GM18517 (cell line): ENCODE data around the gene ZNF516.

Source experiments
- ATAC-seq: cut with Tn5 transposase; IDR thresholded peaks from one replicate; pipeline ENCODE4 v1.9.1; 2021; ENCODE audit warnings: mild to moderate bottlenecking, moderate library complexity; ENCODE audit not compliant: unreplicated experiment

ZNF516 gene

DNA sequence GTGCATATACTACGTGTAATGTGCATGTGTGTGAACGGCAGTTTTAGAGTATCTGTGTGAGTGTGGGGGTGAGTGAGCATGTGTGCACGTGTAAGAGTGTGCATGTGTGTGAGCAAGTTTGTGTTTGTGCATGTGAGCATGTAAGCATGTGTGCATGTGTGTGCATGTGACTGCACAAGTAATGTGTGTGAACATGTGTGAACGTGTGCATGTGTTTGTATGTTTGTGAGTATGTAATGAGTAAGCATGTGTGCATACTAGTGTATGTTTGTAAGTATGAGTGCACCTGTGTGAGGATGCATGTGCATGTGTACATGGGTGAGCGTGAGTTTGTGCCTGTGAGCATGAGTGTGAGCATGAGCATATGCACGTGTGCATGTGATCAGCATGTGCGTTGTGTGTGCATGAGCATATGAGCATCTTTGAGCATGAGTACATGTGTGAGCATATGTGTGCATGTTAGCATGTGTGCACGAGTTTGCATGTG, 90.7 kb downstream of the ZNF516 start:
- no peak for ATAC-seq

DNA sequence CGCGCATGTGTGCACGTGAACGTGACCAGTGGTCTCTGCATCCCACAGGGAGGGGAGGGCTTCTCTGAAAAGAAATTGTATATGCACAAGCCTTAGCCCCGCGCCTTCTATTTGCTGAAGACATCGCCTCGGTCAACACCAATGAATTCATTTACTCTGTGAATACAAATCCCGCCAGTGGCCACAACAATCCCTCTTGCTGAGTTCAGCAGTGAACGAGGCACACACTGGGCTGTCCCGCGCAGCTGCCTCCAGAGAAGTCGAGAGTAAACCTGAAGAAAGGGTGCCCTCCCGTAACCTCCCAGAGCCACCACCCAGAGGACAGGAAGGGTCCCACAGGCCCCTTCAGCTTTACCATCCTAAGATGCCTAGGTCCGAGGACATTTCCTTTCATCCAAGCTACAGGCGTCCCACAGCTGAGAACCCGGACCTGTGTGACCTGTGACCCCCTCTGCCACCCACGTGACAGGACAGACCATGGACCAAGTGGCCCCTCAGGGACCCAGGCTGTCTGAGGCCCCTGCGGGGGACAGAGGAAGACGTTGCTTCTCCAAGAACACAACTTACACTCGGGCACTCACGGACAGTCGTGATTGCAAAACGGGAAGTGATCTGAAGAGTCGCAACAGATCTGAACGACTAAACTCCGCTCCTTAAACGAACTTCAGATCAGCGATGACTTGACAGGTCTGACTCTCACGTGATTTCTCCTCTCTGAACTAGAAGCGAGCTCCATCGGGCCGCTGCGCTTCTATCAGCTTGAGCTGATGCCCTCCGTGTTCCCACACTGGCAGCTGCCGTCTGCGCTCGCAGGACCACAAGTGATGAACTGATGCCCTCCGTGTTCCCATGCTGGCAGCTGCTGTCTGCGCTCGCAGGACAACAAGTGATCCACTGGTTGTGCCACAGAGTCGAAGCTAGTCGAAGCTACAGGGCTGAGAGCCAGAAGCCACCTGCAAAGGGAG, 92.7 kb downstream of the ZNF516 start:
- ATAC-seq: no peak

DNA sequence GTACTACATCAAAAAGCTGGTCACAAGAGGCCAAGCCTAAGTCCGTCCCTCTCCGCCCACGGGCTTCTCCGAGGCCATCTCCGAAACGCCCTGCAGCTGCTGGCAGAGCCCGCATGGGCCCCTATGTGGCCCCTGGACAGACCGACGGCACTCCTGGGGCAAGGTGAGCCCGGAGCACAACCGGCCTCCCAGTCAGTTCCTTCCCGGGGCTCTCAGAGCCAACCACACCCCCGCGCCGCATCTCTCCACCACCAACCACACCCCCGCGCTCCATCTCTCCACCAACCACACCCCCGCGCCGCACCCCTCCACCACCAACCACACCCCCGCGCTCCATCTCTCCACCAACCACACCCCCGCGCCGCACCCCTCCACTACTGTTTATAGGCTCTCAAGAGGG, 93.5 kb downstream of the ZNF516 start:
- no peak for ATAC-seq

DNA sequence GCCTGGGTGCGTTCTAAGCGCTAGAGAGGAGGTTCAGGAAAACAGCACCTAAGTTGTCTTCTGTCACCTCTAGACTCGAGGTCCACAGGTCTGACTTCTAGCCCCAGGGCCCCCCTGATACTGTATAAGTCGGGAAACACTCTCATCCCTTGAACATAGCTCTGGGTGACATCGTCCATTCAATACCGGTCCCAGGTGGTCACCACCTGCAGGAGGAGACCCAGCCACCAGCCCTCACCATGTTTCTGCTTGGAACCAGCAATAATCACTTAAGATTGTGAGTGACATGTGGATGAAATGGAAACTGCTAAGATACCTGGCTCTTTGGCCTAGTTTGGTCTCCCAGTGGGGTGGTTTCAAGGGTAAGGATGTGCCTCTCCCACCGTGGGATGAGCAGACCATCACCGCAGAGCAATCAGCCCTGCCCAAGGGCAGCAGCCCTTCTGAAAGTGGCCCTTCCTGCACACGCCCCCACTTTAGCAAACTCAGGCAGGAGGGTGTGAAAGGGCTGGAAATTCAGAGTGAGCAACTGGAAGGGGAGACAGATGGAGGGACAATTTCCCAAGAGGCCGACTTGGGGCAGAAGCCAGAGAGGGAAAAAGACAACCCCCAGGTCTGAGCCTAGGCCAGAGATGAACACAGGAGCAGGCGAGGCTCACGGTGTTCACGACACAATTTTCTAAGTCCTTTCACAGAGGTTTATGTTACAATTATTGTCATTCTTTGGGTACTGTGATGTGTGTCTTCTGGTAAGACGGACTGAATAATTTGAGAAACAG, 95.2 kb downstream of the ZNF516 start:
- ATAC-seq: no peak

DNA sequence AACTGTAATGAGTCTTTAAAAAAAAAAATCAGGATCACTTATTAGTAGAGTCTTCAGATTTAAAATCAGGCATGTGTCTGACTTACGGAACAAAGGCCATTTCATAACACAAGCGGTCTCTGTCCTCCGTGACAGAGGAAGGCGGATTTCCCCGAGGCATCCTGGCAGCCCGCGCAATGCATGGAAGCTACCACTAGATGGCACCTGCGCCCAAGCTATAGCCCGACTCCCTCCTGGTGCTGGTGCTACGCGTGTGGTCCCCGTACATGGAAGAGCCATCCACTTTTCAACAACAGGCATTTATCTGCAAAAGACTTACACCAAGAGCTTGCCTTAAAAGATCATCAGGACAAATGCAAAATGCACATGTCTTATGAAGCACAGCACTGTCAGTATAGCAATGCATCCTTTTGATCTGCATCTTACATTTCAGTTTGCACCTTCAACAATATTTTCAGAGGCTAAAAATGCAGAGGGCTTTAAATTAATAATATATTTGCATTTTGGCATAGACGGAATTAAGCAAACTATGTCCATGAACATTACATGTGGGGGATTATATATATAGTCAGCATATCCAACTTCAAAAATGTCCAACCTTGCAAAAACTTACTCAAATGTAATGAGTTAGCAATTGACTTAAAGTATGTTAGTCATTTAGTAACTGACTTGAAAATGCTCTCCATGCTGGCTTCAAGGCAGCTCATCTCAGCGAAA, 96.0 kb downstream of the ZNF516 start:
- ATAC-seq: peak; percentile 92

DNA sequence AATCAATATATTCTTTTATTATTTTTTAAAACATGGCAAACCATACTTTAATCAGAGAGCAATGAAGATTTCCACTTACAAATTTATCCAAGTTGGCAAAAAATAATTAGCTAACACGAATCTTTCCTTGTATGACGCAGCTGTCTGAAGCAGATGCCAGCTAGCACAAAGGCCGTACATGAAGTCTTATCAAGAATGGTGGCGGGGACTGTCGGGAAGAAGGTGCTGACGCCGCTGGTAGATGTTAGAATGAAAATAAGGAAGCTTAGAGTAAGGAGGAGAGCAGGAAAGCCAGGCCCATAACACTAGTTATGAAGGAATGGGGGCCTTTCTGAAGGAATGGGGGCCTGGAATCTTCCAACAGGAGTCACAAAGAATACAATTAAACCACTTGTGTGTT, 96.7 kb downstream of the ZNF516 start:
- no peak for ATAC-seq

DNA sequence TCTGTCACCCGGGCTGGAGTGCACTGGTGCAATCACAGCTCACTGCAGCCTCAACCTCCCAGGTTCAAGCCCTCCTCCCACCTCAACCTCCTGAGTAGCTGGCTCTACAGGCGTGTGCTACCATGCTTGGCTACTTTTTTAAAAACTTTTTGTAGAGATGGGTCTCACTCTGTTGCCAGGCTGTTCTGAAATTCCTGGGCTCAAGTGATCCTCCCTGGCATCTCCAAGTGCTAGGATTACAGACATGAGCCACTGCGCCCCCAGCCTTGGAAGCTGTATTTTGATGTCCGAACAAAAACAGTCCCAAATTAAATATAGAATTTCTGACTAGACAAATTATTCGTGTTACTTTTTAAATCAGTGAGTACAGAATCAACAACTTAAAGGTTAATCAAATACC, 97.4 kb downstream of the ZNF516 start:
- no peak for ATAC-seq

DNA sequence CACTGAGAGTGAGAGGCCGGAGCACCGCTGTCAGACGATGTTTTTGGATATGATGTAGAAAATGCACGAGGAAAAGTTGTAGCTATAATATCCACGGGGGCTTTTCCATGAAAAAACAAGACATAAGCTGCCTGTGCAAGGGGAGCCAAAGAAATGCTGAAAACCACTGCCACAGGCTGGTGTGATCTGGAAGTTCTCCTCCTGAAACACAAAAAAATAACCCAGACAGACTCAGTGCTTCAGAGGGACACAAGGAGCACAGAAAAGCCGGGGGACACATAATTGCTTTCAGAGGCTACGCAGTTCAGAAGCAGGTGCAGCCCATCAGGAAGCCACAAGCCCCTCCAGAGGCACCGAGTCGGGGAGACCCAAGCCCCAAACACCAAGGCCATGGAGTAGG, 98.2 kb downstream of the ZNF516 start:
- ATAC-seq: no peak

DNA sequence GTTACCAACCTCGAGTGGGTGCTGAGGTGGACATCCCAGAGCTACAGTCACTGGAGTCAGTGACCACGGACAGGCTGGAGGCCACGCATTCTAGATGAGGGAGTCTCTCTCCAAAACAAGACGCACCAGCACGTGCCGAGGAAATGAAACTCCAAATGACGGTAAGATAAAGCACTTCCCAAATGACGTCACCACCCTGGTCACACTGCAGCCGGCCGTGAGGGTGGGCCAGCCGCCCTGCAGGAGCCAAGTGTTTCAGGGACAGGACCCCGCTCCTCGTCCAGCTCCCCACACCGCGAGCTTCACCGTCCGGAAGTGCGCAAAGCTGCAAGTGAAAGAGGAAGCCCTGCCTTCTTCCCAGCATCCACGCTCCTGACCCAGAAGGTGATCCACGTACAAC, 99.4 kb downstream of the ZNF516 start:
- no peak for ATAC-seq

DNA sequence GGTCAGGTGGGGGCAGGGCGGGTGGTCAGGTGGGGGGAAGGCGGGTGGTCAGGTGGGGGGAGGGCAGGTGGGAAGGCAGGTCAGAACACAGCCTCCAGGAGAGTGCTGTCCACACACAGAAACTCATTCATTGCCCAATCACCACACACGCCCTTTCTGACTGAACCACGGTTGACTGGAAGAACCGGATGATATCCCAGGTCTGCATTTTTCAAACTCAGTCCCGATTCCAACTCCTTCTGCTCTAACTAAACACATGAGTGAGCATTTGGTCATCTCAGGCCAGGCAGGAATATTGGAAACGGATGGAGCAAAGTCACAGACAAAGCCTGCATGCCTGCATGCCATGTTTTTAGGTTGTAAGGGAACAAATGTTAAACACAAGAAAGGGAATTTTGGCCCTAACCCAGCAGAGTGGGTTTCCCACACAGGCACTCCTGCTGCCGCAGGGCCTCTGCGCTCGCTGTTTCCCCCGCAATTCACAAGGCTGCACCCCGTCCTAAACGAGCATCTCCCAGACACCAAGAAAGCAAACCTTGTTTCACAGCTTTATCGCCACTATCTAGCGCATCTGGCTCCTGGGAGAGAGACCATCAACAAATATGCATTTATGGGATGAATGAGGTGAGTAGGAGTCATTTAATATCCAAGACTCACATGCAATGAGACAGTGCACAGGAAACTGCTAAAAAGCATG, 100.1 kb downstream of the ZNF516 start:
- no peak for ATAC-seq

DNA sequence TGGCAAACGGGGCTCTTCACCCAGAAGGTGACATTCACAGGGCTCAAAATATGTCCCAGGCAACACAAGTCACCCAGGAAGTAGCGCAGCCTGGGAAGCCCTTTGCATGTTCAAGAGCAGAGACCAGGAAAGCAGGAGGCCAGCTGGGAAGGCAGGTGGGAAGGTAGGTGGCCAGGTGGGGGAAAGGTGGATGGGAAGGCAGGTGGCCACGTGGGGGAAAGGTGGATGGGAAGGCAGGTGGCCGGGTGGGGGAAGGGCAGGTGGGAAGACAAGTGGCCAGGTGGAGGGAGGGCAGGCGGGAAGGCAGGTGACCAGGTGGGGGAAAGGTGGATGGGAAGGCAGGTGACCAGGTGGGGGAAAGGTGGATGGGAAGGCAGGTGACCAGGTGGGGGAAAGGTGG, 102.7 kb downstream of the ZNF516 start:
- ATAC-seq: no peak

DNA sequence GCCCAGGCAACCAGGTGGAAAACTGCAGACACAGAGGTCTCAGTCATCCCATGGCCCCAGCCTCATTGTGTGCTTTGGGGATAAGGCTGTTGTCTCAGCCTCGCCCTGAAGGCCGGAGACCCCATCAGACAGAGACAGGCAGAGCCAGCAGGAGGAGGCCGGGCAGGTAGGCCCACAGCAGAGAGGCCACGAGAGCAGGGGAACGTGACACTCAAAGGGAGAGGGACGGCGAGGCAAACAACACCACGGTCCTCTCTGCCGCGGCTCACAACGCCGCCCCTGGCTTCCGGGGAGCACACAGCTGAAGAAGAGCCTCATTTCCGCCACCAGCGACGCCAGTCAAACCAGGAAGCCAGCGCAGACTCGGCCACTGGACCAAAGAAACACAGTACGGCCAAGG, 103.3 kb downstream of the ZNF516 start:
- no peak for ATAC-seq

DNA sequence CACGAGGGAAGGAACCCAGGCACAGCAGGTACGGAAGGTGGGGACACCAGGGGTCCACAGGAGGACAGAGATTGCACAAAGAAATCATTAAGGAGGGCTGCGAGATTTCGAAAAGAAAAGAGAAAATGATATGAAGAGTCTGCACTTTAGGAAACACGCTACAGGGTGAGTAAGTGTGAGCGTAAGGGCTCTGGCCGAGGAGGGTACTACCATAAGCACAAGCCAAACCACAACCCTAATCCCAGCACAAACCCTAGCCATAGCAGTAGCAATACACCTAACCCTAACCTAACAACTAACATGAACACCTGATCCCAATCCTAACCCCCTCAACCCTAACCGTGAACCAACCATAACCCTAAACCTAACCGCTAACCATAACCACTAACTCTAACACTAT, 104.0 kb downstream of the ZNF516 start:
- no peak for ATAC-seq

DNA sequence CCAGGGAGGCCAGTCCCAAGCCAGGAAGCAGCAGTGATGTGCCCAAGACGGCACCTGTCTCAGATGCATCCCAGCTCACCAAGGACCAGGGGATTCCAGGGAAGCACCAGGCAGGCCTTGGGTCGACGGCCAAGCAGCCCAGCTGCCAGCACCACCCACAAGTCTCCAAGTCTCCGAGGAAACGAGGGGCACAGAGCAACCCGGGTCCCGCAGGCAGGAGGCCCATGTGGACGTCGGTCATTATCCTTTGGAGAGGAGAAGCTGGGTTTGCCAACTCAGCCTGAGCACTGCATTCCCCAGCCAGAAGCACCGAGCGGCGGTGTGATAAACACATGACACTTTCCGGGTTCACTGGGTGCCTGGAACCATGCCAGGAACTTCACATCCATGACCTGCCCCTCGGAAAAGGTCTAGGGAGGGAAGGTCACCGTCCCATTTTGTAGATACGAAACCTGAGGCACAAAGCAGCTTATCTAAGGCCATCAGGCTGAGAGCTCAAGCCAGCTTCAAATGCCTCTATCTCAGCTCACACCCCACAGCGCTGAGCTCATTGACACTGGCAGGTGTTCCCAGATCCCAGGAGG, 104.5 kb downstream of the ZNF516 start:
- no peak for ATAC-seq

DNA sequence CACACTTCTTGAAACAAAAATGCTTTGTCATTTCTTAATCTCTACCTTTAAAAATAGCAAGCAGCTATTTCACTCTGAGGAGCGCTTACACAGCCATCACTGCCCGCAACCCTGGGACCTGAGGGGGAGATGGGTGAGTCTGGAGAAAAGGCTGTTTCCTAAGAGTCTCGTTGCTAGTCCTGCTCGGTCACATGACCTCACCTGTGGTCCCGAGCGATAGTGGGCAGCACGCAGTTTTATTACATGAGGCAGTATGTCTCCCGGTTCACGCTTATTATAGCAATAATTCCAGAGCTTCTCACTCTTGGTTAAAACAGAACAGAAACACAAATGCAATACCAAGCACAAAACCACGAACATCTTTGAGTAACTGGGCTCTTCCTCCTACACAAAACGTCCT, 105.3 kb downstream of the ZNF516 start:
- ATAC-seq: no peak

DNA sequence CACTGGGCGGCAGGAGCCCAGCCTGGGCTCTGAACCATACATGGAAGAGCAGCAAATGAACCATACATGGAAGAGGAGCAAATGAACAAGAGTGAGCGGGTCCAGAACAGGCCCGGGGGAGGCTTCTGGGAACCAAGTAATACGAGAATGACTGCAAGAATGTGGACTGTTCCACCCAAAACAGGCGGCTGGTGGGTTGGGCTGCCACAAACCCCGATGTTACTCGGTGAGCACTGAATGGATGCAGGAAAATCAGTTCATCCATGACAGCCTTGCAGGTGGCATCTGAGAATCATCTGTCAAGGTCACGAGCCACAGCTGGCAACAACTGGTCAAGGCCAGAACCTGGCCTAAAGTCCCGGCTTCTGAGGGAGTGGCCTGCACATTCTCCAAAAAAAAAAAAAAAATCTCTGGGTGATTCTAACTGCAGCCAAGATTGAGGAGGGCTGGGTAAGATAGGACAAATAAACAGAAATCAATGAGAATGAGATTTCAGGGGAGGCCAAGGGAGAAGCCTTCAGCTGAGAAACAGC, 106.1 kb downstream of the ZNF516 start:
- no peak for ATAC-seq

DNA sequence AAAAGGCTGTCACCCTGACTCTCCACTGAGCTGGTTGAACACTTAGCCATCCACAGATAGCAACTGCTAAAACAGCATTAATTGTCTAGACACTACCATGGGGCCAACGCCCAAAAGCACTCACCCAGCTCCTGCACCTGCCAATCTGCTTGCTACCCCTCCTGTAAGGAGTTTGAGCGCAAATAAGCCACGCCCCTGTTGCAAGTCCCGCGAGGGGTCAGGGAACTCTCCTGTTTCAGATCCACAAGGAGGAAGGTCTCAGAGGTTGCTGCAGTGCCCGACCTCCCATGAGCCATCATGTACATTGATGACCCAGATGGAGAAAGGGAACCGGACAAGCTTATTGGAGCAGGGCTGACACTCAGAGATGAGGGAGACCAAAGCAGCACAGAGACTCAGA, 106.8 kb downstream of the ZNF516 start:
- ATAC-seq: no peak

DNA sequence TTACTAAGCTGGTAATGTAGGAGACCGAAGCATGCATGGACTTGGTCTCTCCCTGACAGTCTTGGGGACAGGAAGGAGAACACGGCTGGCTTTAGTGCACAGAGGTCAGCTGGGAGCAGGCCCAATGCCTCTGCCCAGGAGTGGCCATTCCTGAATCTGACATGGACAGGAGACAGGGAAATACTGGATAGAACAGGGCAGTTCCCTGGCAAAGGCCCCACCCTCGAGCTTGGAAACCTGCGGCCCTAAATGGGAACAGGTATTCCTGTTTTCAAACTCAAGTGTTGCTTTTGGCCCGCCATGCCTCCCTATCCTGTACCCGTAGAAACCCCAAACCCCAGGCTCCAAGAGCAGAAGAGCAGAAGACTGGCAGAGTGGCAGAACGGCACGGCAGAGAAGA, 107.4 kb downstream of the ZNF516 start:
- ATAC-seq: no peak

DNA sequence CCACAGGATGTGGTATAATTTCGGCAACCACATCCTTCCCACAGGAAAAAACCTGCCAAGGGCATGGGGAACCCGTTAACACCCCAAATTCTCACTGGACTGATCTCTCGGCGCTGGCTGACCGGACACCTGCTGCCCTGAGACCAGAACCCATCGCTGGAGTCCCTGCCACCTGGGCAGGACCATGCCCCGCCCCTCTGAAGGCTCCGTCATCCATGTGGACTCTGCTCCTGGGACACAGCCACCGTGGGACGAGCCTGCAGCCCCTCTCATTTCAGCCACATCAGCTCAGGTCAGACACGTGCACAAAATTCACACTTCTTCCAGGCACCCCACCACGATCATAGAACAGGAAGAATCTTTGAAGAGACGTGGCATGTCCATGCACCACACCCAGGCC, 108.2 kb downstream of the ZNF516 start:
- no peak for ATAC-seq

DNA sequence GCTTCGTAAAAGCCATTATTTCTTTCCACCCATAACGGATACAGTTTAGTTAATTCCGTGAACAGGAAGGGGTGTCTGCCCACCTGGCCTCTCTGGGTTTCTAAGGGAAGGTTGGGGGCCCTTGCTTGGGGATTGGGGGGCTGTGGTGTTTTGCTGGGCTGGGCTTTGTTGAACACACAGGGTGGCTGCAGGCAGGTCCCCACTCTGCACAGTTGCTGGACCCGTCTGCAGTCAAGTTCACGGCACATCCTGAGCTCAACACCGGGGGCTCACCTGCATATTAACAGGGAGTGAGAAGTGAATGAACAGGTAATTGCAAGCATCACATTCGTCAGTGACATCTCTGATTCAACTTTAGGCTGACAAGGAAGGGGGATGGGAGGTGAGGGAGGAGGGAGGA, 109.0 kb downstream of the ZNF516 start:
- no peak for ATAC-seq
